Uterus (tissue), 2 donors: ENCODE data around the gene HMGXB4.

Experiments
- POLR2A ChIP-seq, 2 donors: fragments of 450-650 bp; IDR thresholded peaks; one replicate each; pipeline ENCODE4 v1.6.1; 2016; ENCODE audit warnings: antibody characterized with exemption in 2 of 2, mild to moderate bottlenecking in 1 of 2, moderate library complexity in 1 of 2
- TF ChIP-seq, protein P1 (sequence below), 4 experiments: fragments of 200-600 bp in 2 of 4; fragments of 450-650 bp in 2 of 4; sonication (generic) in 2 of 4; IDR thresholded peaks; one replicate each; pipeline ENCODE4 v1.5.1; 2016 to 2019; ENCODE audit warnings: antibody characterized with exemption in 4 of 4, mild to moderate bottlenecking in 2 of 4, moderate library complexity in 1 of 4

DNA sequence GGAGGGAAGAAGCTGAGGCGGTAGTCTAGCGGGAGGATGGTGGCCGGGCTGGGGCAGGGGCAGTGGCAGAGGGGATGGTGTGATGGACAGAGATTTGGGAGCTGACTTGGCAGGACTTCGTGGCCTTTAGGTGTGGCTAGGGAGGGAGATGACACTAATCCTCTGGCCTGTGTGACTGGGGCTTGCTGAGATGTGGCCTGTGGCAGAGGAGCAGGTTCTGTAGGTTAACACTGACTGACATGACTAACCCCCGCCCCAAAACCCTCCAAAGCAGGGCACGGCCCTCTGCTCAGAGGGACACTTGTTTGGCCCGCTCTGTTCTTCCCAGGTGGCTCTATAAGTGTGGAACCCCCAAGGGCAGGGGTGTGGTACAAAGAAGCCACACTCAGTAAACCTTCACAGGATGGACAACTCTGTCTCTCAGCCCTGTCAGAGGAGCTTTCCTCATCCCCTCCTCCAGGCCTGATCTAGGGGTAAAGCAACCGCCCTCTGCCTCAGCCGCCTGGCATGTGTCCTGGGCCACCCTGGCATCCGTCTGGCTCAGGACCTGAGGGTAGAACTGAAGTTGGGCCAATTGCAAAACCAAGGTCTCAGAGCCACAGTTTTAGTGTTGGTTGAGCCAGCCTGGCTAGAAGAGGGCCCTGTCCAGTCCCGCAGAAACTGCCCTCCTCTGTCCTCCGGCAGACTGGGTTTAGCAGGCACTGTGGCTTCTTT, 58.0 kb downstream of the HMGXB4 start:
- TF ChIP-seq, protein P1, sequence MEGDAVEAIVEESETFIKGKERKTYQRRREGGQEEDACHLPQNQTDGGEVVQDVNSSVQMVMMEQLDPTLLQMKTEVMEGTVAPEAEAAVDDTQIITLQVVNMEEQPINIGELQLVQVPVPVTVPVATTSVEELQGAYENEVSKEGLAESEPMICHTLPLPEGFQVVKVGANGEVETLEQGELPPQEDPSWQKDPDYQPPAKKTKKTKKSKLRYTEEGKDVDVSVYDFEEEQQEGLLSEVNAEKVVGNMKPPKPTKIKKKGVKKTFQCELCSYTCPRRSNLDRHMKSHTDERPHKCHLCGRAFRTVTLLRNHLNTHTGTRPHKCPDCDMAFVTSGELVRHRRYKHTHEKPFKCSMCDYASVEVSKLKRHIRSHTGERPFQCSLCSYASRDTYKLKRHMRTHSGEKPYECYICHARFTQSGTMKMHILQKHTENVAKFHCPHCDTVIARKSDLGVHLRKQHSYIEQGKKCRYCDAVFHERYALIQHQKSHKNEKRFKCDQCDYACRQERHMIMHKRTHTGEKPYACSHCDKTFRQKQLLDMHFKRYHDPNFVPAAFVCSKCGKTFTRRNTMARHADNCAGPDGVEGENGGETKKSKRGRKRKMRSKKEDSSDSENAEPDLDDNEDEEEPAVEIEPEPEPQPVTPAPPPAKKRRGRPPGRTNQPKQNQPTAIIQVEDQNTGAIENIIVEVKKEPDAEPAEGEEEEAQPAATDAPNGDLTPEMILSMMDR (IDR thresholded peaks at IDR 0.05): no peak
- no peak for TF ChIP-seq POLR2A (IDR thresholded peaks at IDR 0.05)
